K562 (cell line): Measurements from ENCODE around the gene ATP5ME. TPM values are rescaled to one million over a fixed set of nuclear protein-coding genes. Genes with fewer than 3 reads are reported as not detected.

Source experiments
- BRD4 ChIP-seq: fragments of 200-600 bp; sonication (generic); IDR thresholded peaks from 2 replicates; pipeline ENCODE4 v1.6.1; 2017; ENCODE audit warnings: inconsistent platforms
- CREB5 ChIP-seq: fragments of 250-450 bp; sonication (Bioruptor Pico); IDR thresholded peaks from 2 replicates; pipeline ENCODE4 v1.5.0; 2020; ENCODE audit warnings: mild to moderate bottlenecking
- ELK3 ChIP-seq: fragments of 450-650 bp; formaldehyde crosslinking; IDR thresholded peaks from 2 replicates; pipeline ENCODE4 v1.4.0; 2020; ENCODE audit warnings: mild to moderate bottlenecking
- GATAD2B ChIP-seq: fragments of 450-650 bp; IDR thresholded peaks from 2 replicates; pipeline ENCODE4 v1.6.1; 2017; ENCODE audit warnings: mild to moderate bottlenecking, borderline replicate concordance
- L3MBTL2 ChIP-seq: fragments of 450-650 bp; IDR thresholded peaks from 2 replicates; pipeline ENCODE4 v1.6.1; 2016; ENCODE audit warnings: mild to moderate bottlenecking, moderate library complexity
- MCM3 ChIP-seq: fragments of 450-650 bp; IDR thresholded peaks from 2 replicates; pipeline ENCODE4 v1.6.1; 2016
- RAD21 ChIP-seq, 2 experiments: fragments of 250-450 bp in 1 of 2; fragments of 450-650 bp in 1 of 2; sonication (Bioruptor Pico) in 1 of 2; formaldehyde crosslinking in 1 of 2; IDR thresholded peaks in 1 of 2; conservative IDR thresholded peaks in 1 of 2; 2 replicates each; pipeline versions ENCODE4 v1.4.0 to v1.8.0; 2020 to 2022; ENCODE audit warnings: mild to moderate bottlenecking in 2 of 2, moderate library complexity in 1 of 2
- RFX5 ChIP-seq: IDR thresholded peaks from 2 replicates; pipeline ENCODE4 v1.6.1; 2011; ENCODE audit warnings: low read depth, mild to moderate bottlenecking, improper control_type of control experiment, low read length
- ZBTB7A ChIP-seq: IDR thresholded peaks from 2 replicates; pipeline ENCODE4 v1.6.1; 2011; ENCODE audit warnings: low read depth, mild to moderate bottlenecking, low read length, moderate library complexity, borderline replicate concordance; ENCODE audit not compliant: control insufficient read depth
- ZEB2 ChIP-seq: fragments of 450-650 bp; IDR thresholded peaks from 2 replicates; pipeline ENCODE4 v1.6.1; 2016
- ZKSCAN1 ChIP-seq: fragments of 150-350 bp; IDR thresholded peaks from 2 replicates; pipeline ENCODE4 v1.6.1; 2016; ENCODE audit warnings: low read depth, low read length
- ZNF212 ChIP-seq: fragments of 450-650 bp; formaldehyde crosslinking; IDR thresholded peaks from 2 replicates; pipeline ENCODE4 v1.4.0; 2020; ENCODE audit warnings: mild to moderate bottlenecking
- ZNF239 ChIP-seq: fragments of 250-450 bp; sonication (Bioruptor Pico); IDR thresholded peaks from 2 replicates; pipeline ENCODE4 v1.4.0; 2020; ENCODE audit warnings: mild to moderate bottlenecking
- ZNF695 ChIP-seq: fragments of 450-650 bp; formaldehyde crosslinking; IDR thresholded peaks from 2 replicates; pipeline ENCODE4 v1.4.0; 2020; ENCODE audit warnings: mild to moderate bottlenecking, moderate library complexity
- polyA plus RNA-seq, 8 experiments: library from polyadenylated mRNA; depleted of rRNA in 4 of 8; stranded (reverse) in 5 of 8; unstranded in 3 of 8; fragments of >200 nt; fragmentation: Nextera tagmentation in 2 of 8; fragmentation: Illumina TruSeq in 1 of 8; extraction: Ambion mirVana in 2 of 8; extraction: Trizol in 1 of 8; gene quantifications; 2 replicates each; pipeline versions ENCODE4 v1.2.1 to v1.2.3, GENCODE V29; 2011 to 2014; ENCODE audit warnings: inconsistent platforms in 1 of 8, missing spikeins in 1 of 8
- total RNA-seq, 7 experiments: library from RNA; depleted of rRNA in 6 of 7; stranded (reverse); fragments of >200 nt in 6 of 7; fragmentation: Illumina TruSeq in 2 of 7; extraction: Trizol in 2 of 7; gene quantifications; 2 replicates each; pipeline versions ENCODE4 v1.2.1 to v1.2.3, GENCODE V29; 2011 to 2021; ENCODE audit warnings: low replicate concordance in 1 of 7
- TF ChIP-seq, protein P1 (sequence below): fragments of 450-650 bp; IDR thresholded peaks from 2 replicates; pipeline ENCODE4 v1.6.1; 2016; ENCODE audit warnings: mild to moderate bottlenecking, moderate library complexity

The ATP5ME gene
- total and polyA plus RNA-seq, 9 of the 15 experiments (the other 6 are each of a cell fraction or from before 2014, with no cell fraction given): 509 to 2,480 (median 887) TPM

- TF ChIP-seq, protein P1, sequence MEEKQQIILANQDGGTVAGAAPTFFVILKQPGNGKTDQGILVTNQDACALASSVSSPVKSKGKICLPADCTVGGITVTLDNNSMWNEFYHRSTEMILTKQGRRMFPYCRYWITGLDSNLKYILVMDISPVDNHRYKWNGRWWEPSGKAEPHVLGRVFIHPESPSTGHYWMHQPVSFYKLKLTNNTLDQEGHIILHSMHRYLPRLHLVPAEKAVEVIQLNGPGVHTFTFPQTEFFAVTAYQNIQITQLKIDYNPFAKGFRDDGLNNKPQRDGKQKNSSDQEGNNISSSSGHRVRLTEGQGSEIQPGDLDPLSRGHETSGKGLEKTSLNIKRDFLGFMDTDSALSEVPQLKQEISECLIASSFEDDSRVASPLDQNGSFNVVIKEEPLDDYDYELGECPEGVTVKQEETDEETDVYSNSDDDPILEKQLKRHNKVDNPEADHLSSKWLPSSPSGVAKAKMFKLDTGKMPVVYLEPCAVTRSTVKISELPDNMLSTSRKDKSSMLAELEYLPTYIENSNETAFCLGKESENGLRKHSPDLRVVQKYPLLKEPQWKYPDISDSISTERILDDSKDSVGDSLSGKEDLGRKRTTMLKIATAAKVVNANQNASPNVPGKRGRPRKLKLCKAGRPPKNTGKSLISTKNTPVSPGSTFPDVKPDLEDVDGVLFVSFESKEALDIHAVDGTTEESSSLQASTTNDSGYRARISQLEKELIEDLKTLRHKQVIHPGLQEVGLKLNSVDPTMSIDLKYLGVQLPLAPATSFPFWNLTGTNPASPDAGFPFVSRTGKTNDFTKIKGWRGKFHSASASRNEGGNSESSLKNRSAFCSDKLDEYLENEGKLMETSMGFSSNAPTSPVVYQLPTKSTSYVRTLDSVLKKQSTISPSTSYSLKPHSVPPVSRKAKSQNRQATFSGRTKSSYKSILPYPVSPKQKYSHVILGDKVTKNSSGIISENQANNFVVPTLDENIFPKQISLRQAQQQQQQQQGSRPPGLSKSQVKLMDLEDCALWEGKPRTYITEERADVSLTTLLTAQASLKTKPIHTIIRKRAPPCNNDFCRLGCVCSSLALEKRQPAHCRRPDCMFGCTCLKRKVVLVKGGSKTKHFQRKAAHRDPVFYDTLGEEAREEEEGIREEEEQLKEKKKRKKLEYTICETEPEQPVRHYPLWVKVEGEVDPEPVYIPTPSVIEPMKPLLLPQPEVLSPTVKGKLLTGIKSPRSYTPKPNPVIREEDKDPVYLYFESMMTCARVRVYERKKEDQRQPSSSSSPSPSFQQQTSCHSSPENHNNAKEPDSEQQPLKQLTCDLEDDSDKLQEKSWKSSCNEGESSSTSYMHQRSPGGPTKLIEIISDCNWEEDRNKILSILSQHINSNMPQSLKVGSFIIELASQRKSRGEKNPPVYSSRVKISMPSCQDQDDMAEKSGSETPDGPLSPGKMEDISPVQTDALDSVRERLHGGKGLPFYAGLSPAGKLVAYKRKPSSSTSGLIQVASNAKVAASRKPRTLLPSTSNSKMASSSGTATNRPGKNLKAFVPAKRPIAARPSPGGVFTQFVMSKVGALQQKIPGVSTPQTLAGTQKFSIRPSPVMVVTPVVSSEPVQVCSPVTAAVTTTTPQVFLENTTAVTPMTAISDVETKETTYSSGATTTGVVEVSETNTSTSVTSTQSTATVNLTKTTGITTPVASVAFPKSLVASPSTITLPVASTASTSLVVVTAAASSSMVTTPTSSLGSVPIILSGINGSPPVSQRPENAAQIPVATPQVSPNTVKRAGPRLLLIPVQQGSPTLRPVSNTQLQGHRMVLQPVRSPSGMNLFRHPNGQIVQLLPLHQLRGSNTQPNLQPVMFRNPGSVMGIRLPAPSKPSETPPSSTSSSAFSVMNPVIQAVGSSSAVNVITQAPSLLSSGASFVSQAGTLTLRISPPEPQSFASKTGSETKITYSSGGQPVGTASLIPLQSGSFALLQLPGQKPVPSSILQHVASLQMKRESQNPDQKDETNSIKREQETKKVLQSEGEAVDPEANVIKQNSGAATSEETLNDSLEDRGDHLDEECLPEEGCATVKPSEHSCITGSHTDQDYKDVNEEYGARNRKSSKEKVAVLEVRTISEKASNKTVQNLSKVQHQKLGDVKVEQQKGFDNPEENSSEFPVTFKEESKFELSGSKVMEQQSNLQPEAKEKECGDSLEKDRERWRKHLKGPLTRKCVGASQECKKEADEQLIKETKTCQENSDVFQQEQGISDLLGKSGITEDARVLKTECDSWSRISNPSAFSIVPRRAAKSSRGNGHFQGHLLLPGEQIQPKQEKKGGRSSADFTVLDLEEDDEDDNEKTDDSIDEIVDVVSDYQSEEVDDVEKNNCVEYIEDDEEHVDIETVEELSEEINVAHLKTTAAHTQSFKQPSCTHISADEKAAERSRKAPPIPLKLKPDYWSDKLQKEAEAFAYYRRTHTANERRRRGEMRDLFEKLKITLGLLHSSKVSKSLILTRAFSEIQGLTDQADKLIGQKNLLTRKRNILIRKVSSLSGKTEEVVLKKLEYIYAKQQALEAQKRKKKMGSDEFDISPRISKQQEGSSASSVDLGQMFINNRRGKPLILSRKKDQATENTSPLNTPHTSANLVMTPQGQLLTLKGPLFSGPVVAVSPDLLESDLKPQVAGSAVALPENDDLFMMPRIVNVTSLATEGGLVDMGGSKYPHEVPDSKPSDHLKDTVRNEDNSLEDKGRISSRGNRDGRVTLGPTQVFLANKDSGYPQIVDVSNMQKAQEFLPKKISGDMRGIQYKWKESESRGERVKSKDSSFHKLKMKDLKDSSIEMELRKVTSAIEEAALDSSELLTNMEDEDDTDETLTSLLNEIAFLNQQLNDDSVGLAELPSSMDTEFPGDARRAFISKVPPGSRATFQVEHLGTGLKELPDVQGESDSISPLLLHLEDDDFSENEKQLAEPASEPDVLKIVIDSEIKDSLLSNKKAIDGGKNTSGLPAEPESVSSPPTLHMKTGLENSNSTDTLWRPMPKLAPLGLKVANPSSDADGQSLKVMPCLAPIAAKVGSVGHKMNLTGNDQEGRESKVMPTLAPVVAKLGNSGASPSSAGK: 0 out of 2 replicates have a peak, but pooled peaks have one; percentile 27
- TF ChIP-seq L3MBTL2 (0 out of 2 replicates have a peak, but pooled peaks have one; percentile 22), GATAD2B (no peak), BRD4 (no peak), ELK3 (CRISPR knock-in tag) (no peak), RAD21 (CRISPR knock-in tag; conservative IDR thresholded peaks at IDR 0.05 in 1 of 2, IDR thresholded peaks at IDR 0.05 in 1 of 2) (peak in 1 of 2 experiments; percentile 43; a peak in 2 of 4 replicates), RFX5 (no peak), ZNF212 (CRISPR knock-in tag) (no peak), ZKSCAN1 (no peak), ZNF239 (CRISPR knock-in tag) (no peak), CREB5 (CRISPR knock-in tag) (no peak), ZBTB7A (no peak), MCM3 (no peak), ZEB2 (no peak), ZNF695 (no peak)
Observed at GRCh38 chr4:700587-701264, 26.6 kb upstream of the ATP5ME start (continued).
